ENCODE data around the gene TMCO4.

Gene TMCO4

DNA sequence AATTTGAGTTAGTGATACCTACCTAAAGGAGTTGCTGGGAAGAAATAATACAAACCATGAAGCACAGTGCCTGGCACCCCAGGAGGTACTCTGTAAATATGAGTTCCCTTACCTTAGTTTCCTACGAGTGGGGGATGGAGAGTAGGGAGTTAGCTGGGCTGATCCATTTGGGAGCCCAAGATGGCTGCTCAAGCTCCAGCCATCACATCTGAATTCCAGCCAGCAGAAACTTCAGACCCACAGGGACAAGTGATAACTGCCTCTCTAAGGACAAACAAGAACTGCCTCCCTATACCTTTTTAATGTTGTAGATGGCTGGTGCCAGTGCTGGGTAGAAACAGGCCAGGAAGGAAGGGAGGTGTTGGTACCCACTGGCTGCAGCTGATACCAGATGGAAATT lies 112.3 kb downstream of the TMCO4 start:
- DNase-seq (ENCODE audit: low read depth in 2 of 2) = no peak

DNA sequence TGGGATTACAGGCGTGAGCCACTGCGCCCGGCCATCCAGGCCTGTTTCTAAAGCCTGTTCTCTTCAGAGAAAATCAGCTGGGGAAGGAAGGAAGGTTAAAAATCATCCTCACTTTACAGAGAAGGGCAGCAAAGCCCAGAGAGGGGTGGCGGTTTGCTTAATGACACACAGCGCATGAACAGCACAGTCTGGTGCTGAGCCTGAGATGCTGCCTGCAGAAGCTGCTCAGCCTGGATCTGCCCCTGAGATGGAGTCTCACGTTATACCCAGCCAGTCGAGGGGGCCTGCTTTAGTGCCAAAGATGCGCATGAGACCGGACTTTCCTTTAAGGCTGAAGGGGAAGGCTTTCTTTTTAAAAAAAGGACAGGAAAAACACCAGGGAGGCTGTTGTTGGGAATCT lies 113.7 kb downstream of the TMCO4 start:
- DNase-seq (ENCODE audit: low read depth in 2 of 2) = no peak

DNA sequence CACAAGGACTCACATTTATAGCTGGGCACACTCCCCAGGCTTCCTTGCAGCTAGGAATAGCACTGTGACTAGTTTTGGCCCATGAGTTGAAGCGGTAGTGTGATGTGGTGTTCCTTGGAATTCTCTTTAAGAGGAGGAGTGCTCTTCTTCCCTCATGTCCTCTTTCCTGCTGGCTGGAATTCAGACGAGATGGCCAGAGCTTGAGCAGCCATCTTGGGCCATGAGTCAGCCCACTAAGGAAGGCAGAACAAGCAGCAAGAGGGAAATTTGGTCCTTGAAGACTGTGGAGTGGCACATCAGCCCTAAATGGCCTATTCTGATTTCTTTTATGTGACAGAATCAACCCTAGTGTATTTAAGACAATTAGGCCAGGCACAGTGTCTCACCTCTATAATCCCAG lies 115.0 kb downstream of the TMCO4 start:
- DNase-seq (ENCODE audit: low read depth in 2 of 2) = no peak

DNA sequence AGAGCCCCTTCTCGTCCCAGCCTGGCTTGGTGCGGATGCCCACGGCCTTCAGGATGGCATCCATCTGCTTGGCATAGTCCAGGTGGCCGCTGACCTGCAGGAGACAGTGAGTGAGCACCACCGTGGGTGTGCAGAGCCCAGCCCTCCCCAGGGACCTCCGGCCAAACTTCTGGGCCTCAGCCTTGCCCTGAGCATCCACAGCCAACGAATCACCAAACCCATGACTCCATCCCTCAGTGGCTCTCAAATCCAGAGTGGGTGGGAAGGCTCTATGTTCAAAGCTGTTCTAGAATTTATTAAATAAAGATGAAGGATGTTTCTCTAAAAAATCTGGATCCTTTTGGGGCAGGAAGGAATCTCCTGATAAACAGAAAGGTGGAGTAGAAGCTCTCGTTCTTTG lies 116.4 kb downstream of the TMCO4 start:
- no peak for DNase-seq (ENCODE audit: low read depth in 2 of 2)

DNA sequence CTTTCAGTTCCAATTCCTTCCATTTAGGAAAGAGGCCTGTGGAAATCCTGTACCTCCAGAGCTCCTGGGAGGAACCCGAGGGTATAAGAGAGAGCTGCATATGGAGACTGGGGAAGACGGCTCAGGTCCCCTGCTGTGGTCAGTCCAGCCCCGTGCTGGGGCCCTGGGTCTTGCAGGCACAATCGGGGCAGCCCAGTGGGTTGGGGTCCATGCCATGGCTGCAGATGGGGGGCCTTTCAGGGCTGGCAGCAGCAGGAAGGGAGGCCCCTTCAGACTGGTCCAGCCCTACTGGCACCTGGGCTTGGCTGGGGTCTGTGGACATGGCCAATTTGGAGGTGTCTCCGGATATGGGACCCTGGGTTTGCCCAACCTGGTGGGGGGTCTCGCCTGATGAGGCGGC lies 116.8 kb downstream of the TMCO4 start:
- no peak for DNase-seq (ENCODE audit: low read depth in 2 of 2)

DNA sequence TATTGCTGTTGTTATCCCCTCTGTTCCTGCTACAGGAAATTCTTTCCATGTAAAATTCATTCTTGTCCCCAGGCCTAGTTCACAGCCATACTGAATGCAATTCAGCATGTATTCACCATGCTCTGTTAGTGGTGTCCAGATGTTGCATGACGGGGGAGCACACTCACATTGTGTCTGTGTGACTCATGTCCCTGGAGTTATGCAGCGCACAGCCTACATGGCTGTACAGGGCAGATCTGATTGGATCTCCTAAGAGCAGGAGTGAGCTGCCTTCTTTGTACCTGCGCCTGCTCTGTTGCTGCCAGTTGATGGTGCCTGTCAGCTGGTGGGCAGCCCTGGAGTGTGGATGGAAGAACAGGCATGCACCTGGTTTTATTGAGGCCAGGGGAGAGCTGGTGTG lies 117.5 kb downstream of the TMCO4 start:
- no peak for DNase-seq (ENCODE audit: low read depth in 2 of 2)

DNA sequence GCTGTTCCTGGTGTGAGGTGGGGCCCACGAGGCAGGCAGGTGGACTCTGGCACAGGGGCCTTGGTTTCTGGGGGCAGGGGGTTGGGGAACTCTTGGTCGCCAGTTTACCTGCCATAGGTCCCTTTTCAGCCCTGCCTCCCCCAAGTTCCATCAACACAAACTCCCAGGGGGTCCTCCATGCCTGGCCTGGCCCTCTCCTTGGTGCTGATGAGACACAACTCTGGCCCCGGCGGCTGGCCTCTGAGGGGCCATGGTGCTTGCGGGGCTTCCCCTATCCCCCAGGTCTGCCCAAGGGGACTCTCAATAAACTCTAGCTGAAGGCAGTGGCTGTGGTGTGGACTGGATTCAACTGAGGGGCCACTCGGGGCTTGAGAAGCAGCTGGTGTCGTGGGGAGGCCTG lies 119.1 kb downstream of the TMCO4 start:
- DNase-seq (ENCODE audit: low read depth in 2 of 2) = no peak

DNA sequence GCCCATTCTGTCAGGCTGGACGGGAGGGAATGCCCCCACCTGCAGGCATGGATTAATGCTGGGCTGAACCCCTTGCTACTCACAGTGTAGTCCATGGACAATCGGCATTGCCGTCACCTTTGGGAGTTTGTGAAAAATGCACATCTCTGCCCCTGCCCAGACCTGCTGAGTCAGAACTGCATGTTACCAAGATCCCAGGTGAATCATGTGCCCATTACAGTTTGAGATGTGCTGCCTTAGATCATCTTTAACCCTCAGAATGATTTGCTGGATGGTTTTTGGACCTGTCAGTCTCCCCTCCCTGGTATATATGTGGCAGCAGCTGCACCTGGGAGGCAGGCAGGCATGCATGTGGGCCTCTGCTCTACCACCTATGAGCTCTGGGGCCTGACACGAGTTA lies 120.0 kb downstream of the TMCO4 start:
- no peak for DNase-seq (ENCODE audit: low read depth in 2 of 2)

DNA sequence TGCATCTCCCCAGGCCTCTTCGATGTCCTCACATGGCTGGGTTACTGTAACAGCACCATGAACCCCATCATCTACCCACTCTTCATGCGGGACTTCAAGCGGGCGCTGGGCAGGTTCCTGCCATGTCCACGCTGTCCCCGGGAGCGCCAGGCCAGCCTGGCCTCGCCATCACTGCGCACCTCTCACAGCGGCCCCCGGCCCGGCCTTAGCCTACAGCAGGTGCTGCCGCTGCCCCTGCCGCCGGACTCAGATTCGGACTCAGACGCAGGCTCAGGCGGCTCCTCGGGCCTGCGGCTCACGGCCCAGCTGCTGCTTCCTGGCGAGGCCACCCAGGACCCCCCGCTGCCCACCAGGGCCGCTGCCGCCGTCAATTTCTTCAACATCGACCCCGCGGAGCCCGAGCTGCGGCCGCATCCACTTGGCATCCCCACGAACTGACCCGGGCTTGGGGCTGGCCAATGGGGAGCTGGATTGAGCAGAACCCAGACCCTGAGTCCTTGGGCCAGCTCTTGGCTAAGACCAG lies 120.7 kb downstream of the TMCO4 start:
- no peak for DNase-seq (ENCODE audit: low read depth in 2 of 2)

DNA sequence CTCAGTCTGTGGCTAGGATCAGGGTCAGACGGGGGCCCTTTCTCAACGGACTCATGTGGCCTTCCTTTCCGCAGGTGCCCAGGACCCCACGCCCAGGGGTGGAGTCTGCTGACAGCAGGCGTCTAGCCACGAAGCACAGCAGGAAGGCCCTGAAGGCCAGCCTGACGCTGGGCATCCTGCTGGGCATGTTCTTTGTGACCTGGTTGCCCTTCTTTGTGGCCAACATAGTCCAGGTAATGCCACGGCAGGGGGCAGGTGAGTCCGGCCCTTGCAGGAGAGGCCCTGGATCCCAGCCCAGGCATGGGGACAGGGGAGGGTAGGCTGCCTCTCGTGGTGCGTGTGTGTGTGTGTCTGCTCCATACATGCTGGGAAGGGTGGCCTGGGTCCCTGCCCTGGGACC lies 121.2 kb downstream of the TMCO4 start:
- no peak for DNase-seq (ENCODE audit: low read depth in 2 of 2)

DNA sequence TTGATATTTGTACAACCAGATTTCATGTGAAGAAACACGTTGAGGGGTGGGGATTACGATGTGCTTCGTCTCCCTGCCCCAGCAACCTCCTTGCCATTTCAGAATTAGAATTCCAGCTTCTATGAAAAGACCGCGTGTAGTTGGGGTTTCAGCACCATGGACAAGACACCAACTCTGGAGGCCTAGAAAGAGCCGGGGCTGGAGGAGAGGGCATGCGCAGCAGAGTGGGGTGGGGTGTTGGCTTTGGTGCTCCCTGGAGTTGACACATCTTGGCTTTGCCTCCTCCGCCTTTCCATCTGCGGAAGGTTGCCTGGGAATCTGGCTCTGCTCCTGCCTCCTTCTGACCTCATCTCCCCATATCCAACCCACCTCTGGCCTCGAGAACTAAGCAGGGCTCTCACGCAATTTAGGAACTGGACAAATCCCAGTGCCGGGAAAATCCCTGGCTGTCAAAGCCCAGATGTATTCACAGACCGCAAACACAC lies 123.2 kb downstream of the TMCO4 start:
- no peak for DNase-seq (ENCODE audit: low read depth in 2 of 2)

DNA sequence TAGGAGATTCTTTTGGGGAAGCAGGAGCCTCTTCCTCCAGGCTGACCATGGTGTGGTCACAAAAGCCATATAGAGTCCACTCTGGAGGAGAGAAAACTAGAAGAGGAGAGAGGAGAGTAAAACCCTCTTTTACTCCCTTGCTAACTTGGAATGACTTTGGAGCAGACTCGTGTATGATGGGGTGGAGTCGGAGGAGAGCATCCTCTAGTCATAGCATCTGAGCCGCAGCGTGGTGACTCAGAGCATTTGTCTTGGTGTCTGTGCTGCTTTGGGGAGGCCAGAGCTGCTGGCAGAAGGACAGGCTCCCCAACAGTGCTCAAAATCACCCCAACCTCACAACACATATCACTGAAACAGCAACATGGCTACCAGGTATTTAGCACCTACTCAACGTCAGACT lies 123.9 kb downstream of the TMCO4 start:
- no peak for DNase-seq (ENCODE audit: low read depth in 2 of 2)

DNA sequence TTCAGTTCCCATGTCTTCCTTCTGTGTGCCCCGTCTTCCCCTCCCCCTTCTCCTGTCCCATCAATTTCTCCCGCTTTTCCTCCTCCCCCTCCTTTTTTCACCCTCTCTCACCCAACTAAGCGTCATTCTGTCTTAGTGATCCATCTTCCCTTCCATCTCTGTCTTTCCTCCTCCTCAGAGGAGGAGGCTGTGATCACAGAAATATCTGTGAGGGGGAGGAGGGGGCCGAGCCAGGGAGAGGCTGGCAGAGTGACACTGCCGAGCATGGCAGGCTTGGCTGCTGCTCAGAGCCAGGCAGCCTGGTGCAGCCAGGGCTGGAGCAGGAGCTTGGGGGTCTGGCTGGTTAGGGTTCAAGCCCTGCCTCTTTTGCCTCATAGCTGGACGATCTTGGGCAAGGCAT lies 127.5 kb downstream of the TMCO4 start:
- no peak for DNase-seq (ENCODE audit: low read depth in 2 of 2)

DNA sequence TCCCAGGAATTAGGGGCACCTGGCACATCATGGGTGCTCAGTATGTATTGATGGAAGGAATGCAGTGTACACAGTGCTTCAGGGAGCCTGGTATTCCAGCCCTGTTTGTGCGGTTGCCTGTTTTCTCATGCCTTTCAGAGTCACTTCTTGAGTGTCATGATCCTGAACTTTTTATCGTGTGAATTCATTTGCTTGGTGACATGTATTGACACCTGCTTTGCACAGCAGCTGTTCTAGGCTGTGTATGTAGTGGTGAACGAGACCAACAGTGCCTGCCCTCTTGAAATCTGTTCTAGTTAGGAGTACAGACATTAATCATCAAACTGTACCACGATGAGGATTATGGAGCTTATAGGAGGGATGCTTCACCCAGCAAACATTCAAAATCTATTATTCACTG lies 128.9 kb downstream of the TMCO4 start:
- no peak for DNase-seq (ENCODE audit: low read depth in 2 of 2)

DNA sequence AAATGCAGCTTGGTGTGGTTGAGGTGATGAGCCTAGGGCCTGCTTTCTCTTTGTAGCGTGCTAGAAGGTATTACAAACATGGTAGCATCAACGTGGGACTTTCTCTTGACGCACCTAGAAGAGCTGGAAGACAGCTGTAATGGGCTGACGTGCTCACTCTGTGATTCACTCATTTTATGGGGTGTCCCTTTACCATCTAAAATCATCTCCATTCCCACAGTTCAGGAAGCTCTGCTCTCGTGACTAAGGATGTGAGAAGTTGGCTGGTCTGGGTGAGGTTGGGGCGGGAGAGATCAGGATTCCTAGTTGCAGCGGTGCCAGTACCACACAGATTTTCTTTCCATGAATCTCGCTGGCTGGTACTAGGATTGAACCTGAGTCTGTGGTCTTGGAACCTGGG lies 130.8 kb downstream of the TMCO4 start:
- DNase-seq (ENCODE audit: low read depth in 2 of 2) = no peak

DNA sequence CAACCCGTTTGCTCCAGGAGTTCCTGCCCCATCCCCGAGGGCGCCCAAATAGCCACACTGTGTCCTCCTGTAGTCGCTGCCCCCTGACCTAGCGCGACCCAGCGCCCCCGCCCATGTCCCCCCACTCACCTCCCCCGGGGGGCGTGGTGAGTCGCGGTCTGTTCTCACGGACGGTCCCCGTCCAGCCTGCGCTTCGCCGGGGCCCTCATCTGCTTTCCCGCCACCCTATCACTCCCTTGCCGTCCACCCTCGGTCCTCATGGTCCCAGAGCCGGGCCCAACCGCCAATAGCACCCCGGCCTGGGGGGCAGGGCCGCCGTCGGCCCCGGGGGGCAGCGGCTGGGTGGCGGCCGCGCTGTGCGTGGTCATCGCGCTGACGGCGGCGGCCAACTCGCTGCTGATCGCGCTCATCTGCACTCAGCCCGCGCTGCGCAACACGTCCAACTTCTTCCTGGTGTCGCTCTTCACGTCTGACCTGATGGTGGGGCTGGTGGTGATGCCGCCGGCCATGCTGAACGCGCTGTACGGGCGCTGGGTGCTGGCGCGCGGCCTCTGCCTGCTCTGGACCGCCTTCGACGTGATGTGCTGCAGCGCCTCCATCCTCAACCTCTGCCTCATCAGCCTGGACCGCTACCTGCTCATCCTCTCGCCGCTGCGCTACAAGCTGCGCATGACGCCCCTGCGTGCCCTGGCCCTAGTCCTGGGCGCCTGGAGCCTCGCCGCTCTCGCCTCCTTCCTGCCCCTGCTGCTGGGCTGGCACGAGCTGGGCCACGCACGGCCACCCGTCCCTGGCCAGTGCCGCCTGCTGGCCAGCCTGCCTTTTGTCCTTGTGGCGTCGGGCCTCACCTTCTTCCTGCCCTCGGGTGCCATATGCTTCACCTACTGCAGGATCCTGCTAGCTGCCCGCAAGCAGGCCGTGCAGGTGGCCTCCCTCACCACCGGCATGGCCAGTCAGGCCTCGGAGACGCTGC lies 133.9 kb downstream of the TMCO4 start:
- no peak for DNase-seq (ENCODE audit: low read depth in 2 of 2)

DNA sequence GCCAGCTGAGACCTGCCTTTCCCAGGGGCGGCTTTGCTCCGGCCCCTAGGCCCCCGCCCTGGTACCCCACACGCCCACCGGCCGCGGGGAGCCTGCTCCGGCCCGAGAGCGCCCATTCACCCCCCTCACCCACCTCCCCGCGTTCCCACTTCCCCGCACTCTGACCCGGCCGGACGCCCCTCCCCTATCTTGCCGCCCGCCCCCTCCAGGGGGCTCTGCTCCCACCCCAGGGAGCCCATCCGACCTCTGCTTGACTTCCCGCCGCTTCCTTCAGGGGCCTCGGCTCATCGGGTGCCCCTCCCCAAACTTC lies 134.6 kb downstream of the TMCO4 start:
- DNase-seq (ENCODE audit: low read depth in 2 of 2) = no peak

DNA sequence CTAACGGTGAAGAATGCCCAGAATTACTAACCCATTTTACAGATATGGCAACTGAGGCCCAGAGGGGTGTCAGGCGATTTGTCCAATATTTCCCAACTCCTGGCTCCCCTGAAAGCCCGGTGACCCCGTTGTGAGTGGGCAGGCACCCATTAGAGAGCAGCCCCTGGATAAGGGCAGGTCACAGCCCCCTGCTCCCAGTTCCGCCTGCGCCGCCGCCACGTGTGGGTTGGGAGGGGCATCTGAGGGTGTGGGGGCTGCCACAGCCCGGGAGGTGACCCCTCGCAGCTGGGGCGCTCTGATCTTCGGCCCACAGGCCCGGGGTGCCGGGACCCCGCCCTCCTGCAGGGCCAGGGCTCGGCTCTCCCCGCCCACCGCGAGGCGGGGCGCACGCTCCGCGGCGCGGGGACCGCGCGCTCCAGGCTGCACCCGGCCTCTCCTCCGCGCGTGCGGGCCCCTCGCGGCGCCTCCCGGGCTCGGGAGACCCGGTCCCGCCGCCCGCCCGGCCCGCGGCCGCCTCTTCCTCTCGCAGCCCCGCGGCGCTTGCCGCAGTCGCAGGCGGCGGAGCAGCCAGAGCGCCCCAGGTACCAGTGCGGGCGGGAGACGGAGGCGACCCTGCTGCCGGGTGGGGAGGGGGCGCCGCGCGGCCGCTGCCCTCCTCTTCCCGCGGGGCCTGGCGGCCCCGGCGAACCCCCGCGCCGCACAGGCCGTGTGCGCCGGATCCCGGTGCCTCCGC lies 135.1 kb downstream of the TMCO4 start, which contains the start of gene HTR6:
Gene HTR6 (plus strand): TSS at position 423 of the 733 bp plus-strand sequence. CDS start 879 bp downstream, outside the sequence.
- DNase-seq (ENCODE audit: low read depth in 2 of 2) = peak in 1 of 2 donors; percentile 51

DNA sequence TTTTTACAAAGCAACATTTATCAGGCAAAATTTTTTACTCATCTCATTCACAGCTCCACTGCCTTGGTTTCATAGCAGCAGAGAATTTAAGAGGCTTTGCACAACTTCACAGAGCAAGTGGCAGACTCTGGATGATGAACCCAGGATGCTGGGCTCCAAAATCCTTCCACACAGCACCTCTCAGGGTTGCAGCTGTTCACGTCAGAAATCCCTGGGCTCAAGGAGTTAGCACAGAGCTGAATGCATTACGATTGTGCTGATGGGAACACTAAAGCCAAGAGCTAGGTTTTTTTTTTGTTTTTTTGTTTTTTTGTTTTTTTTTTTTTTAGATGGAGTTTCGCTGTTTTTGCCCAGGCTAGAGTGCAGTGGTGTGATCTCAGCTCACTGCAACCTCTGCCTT lies 137.4 kb downstream of the TMCO4 start:
- no peak for DNase-seq (ENCODE audit: low read depth in 2 of 2)

DNA sequence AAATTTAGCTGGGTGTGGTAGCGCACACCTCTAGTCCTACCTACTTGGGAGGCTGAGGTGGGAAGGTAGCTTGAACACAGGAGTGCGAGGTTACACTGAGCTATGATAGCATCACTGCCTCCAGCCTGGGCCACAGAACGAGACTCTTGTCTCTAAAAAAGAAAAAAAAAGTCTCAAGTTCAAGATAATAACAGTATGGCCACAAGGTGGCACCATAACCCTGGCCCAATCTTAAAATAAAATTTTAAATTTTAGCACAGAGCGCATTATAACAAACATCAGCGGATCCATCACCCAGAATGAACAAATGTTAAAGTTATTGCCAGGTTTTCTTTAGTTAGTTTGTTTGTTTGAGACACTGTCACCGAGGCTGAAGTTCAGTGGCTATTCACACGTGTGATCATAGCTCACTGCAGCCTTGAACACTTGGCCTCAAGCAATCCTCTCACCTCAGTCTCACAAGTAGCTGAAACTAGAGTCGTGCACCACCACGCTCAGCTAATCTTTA lies 137.9 kb downstream of the TMCO4 start:
- DNase-seq (ENCODE audit: low read depth in 2 of 2) = peak in 1 of 2 donors; percentile 49

DNA sequence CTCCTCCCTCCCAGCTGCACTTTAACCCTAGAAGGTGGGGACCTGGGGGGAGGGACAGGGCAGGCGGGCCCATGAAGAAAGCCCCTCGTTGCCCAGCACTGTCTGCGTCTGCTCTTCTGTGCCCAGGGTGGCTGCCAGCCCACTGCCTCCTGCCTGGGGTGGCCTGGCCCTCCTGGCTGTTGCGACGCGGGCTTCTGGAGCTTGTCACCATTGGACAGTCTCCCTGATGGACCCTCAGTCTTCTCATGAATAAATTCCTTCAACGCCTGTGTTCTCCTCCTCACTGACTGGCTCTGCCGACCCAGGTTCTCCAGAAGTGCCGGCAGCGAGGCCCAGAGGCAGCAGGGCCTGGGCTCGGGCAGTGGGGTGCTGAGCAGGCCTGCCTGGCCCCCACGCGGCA lies 141.5 kb downstream of the TMCO4 start:
- DNase-seq (ENCODE audit: low read depth in 2 of 2) = no peak

DNA sequence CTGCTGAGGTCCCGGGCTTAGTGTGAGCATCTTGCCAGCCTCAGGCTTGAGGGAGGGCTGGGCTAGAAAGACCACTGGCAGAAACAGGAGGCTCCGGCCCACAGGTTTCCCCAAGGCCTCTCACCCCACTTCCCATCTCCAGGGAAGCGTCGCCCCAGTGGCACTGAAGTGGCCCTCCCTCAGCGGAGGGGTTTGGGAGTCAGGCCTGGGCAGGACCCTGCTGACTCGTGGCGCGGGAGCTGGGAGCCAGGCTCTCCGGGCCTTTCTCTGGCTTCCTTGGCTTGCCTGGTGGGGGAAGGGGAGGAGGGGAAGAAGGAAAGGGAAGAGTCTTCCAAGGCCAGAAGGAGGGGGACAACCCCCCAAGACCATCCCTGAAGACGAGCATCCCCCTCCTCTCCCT lies 142.2 kb downstream of the TMCO4 start:
- DNase-seq (ENCODE audit: low read depth in 2 of 2) = no peak

All from stimulated activated CD4-positive, alpha-beta T cell treated with anti-CD3 and anti-CD28 coated beads, Interleukin-1b, Interleukin-23, amount 100 ng/mL, for 4 hours (primary cell).